Karpas-422 (cell line): ENCODE measurements around the gene KLHDC10. TPM values are rescaled to one million over a fixed set of nuclear protein-coding genes. Genes with fewer than 3 reads are reported as not detected.

Experiments
- DNase-seq: peaks from one replicate; pipeline ENCODE4 v3.0.0-alpha.2; 2015
- H2AFZ ChIP-seq: fragments of 200-600 bp; sonication (generic); 2 replicates; pipeline ENCODE4 v1.6.1; 2014; ENCODE audit warnings: antibody characterized with exemption, low read length, mixed read lengths
- H3K27ac ChIP-seq: fragments of 200-600 bp; sonication (generic); 2 replicates; pipeline ENCODE4 v1.5.1; 2014; ENCODE audit warnings: mild to moderate bottlenecking, low read length, moderate library complexity
- H3K27me3 ChIP-seq: fragments of 200-600 bp; sonication (generic); 2 replicates; pipeline ENCODE4 v1.6.1; 2014; ENCODE audit warnings: low read length, mixed read lengths
- H3K36me3 ChIP-seq: fragments of 200-600 bp; sonication (generic); 2 replicates; pipeline ENCODE4 v1.6.1; 2014; ENCODE audit warnings: low read length, mixed read lengths; ENCODE audit not compliant: insufficient read depth
- H3K4me1 ChIP-seq: fragments of 200-600 bp; sonication (generic); 2 replicates; pipeline ENCODE4 v1.6.1; 2014; ENCODE audit warnings: mild to moderate bottlenecking, low read length, mixed read lengths
- H3K4me2 ChIP-seq: fragments of 200-600 bp; sonication (generic); 2 replicates; pipeline ENCODE4 v1.6.1; 2014; ENCODE audit warnings: low read length, low read depth, mild to moderate bottlenecking; ENCODE audit not compliant: poor library complexity, severe bottlenecking
- H3K4me3 ChIP-seq: fragments of 200-600 bp; sonication (generic); 2 replicates; pipeline ENCODE4 v1.5.1; 2014; ENCODE audit warnings: mild to moderate bottlenecking, antibody characterized with exemption, low read length, mixed read lengths
- H3K79me2 ChIP-seq: fragments of 200-600 bp; sonication (generic); 2 replicates; pipeline ENCODE4 v1.6.1; 2014; ENCODE audit warnings: mild to moderate bottlenecking, low read length, mixed read lengths
- H3K9ac ChIP-seq: fragments of 200-600 bp; sonication (generic); 2 replicates; pipeline ENCODE4 v1.6.0; 2014; ENCODE audit warnings: low read length
- H3K9me2 ChIP-seq: fragments of 200-600 bp; sonication (generic), shearing (Covaris generic); replicated peaks from 2 replicates; pipeline ENCODE4 v1.6.0; 2014; ENCODE audit warnings: mild to moderate bottlenecking, low read length, moderate library complexity; ENCODE audit not compliant: insufficient read depth
- H3K9me3 ChIP-seq: fragments of 300-700, 200-600 bp; sonication (generic); 2 replicates; pipeline ENCODE4 v1.6.1; 2014; ENCODE audit warnings: low read length, mixed read lengths
- H4K20me1 ChIP-seq: fragments of 200-600 bp; sonication (generic); 2 replicates; pipeline ENCODE4 v1.6.1; 2014; ENCODE audit warnings: mild to moderate bottlenecking, antibody characterized with exemption, low read length, low read depth; ENCODE audit not compliant: insufficient read depth
- total RNA-seq: library from RNA; depleted of rRNA; stranded (reverse); fragments of >200 nt; shearing (Covaris generic); gene quantifications from 2 replicates; pipeline ENCODE4 v1.2.3, GENCODE V29; 2014; ENCODE audit warnings: low replicate concordance; rRNA removed

KLHDC10 gene
- 13.1 and 14.1 TPM in 2 replicates for total RNA-seq

DNA sequence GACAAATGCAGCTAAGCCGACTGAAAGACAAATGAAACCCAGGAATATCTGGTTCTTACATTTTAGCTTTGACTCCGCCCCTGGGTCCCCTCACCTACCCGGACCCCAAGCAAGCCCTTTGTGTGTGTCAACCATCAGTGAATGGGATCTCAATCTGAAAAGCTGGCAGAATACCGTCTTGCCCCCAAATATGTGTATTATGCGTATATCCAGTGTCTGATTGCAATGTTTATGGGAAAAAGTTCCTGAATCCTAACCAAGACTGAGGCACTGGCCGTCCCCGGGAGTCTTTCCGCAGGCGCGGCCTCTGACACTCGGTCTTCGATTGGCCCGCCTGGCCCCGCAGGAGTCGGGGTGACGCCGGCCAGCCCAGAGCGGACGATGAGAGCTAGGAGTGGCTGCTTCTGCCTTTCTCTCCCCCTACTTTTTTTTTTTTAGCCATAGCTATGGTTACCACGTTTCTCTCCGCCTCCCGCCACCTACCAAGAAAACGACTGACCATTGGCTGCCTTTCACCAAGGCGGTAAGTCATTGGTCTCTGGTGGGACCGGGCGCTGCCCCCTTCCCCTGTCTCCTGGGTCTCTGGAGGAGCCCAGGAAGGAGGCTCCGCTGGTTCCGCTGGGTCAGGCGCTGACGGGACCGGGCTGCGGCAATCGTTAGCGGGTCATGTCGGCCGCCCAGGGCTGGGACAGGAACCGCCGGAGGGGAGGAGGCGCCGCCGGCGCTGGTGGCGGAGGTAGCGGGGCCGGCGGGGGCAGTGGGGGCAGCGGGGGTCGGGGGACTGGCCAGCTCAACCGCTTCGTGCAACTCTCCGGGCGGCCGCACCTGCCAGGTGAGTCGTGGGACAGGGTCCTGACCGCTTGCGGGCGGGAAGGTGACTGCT, at the start of gene KLHDC10:
KLHDC10 (plus strand) TSS at position 557 of the 883 bp plus-strand sequence; CDS start at position 667, 110 bp downstream.
- DNase-seq: peak; percentile 99
- Histone ChIP-seq H4K20me1 (no peaks in the 10 kb centered on the region; the same call in 1 of the 2 replicates), H3K9ac (peak within 1 kb of the TSS; percentile 87), H2AFZ (peak within 1 kb of the TSS; percentile 94), H3K27me3 (no peaks in the 10 kb centered on the region), H3K4me1 (peaks cover 21% of the 10 kb centered on the region), H3K9me2 (no peaks in the 10 kb centered on the region), H3K4me2 (peak within 1 kb of the TSS; percentile 96), H3K36me3 (no peaks in the 10 kb centered on the region), H3K9me3 (no peaks in the 10 kb centered on the region), H3K27ac (peak within 1 kb of the TSS; percentile 32), H3K4me3 (peak within 1 kb of the TSS; percentile 97), H3K79me2 (peaks cover 48% of the 10 kb centered on the region)

- Histone ChIP-seq H3K4me2 (no peak overlapping the region), H3K9me2 (no peaks in the 10 kb centered on the region), H3K36me3 (peaks cover 21% of the 10 kb centered on the region), H3K4me1 (peaks cover 7% of the 10 kb centered on the region), H3K9ac (no peak overlapping the region), H2AFZ (no peak overlapping the region), H3K79me2 (no peaks in the 10 kb centered on the region), H4K20me1 (0 out of 2 replicates have a peak, but pooled peaks cover 3% of the 10 kb centered on the region), H3K27ac (no peak overlapping the region), H3K27me3 (no peaks in the 10 kb centered on the region), H3K4me3 (no peak overlapping the region), H3K9me3 (no peaks in the 10 kb centered on the region)
- no peak for DNase-seq
Observed at GRCh38 chr7:130021105-130021834, 49.1 kb upstream of the KLHDC10 start.

DNA sequence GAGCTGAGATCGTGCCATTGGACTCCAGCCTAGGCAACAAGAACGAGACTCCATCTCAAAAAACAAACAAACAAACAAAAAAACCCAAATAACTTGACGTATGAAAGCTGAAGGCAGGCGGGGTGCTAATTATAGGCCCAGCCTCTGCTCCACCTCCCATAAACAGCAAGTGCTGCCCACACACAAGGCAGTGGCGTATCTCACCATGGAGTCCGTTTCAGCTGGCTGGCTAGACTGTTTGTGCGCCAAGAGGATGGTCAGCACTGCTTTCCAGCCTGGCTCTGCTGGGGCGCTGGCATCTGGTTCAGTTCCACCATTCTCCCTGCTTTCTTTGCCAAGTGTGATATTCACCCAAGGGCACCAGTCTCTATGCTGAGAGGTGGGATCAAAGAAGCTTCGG, 48.2 kb upstream of the KLHDC10 start:
- Histone ChIP-seq H3K4me3 (no peak overlapping the region), H3K9me3 (no peaks in the 10 kb centered on the region), H3K9me2 (no peaks in the 10 kb centered on the region), H3K4me1 (peaks cover 6% of the 10 kb centered on the region; the same call in 1 of the 2 replicates), H3K27me3 (no peaks in the 10 kb centered on the region), H3K36me3 (peaks cover 23% of the 10 kb centered on the region), H4K20me1 (0 out of 2 replicates have a peak, but pooled peaks cover 3% of the 10 kb centered on the region), H2AFZ (no peak overlapping the region), H3K4me2 (no peak overlapping the region), H3K27ac (no peak overlapping the region), H3K79me2 (no peaks in the 10 kb centered on the region), H3K9ac (no peak overlapping the region)
- DNase-seq: no peak

DNA sequence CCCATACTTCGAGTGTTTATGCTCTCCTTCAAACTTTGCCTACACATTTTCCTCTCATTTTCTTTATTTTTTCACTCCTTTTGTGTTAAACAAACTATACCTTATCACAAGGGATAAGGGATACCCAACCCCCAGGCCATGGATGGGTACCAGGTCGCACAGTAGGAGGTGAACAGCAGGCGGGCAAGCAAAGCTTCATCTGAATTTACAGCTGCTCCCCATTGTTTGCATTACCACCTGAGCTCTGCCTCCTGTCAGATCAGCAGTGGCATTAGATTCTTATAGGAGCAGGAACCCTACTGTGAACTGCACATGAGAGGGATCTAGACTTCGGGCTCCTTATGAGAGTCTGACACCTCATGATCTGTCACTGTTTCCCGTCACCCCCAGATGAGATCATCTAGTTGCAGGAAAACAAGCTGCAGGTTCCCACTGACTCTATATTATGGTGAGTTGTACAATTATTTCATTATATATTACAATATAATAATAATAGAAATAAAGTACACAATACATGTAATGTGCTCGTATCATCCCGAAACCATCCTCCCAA, 47.6 kb upstream of the KLHDC10 start:
- peaks cover 22% of the 10 kb centered on the region for H3K36me3 ChIP-seq
- DNase-seq: no peak
- H3K9me3 ChIP-seq: no peaks in the 10 kb centered on the region
- no peak overlapping the region for H3K27ac ChIP-seq
- H2AFZ ChIP-seq: no peak overlapping the region
- H3K27me3 ChIP-seq: no peaks in the 10 kb centered on the region
- peaks cover 6% of the 10 kb centered on the region; the same call in 1 of the 2 replicates for H3K4me1 ChIP-seq
- no peaks in the 10 kb centered on the region for H3K79me2 ChIP-seq
- H3K9ac ChIP-seq: no peak overlapping the region
- no peak overlapping the region for H3K4me3 ChIP-seq
- H3K4me2 ChIP-seq: no peak overlapping the region
- H3K9me2 ChIP-seq: no peaks in the 10 kb centered on the region
- 0 out of 2 replicates have a peak, but pooled peaks cover 3% of the 10 kb centered on the region for H4K20me1 ChIP-seq

GRCh38 chr7:130024390-130024789, 45.9 kb upstream of the KLHDC10 start:
- Histone ChIP-seq H3K79me2 (no peaks in the 10 kb centered on the region), H2AFZ (no peak overlapping the region), H3K4me2 (no peak overlapping the region), H3K9me3 (no peaks in the 10 kb centered on the region), H3K27me3 (no peaks in the 10 kb centered on the region), H3K36me3 (peaks cover 19% of the 10 kb centered on the region), H3K27ac (no peak overlapping the region), H3K9ac (no peak overlapping the region), H3K4me1 (peaks cover 6% of the 10 kb centered on the region; the same call in 1 of the 2 replicates), H4K20me1 (0 out of 2 replicates have a peak, but pooled peaks cover 3% of the 10 kb centered on the region), H3K9me2 (no peaks in the 10 kb centered on the region), H3K4me3 (no peak overlapping the region)
- DNase-seq: no peak

GRCh38 chr7:130032698-130033097, 37.6 kb upstream of the KLHDC10 start:
- no peak overlapping the region for H3K4me2 ChIP-seq
- no peaks in the 10 kb centered on the region for H4K20me1 ChIP-seq
- no peaks in the 10 kb centered on the region for H3K9me3 ChIP-seq
- no peak overlapping the region for H3K9ac ChIP-seq
- no peaks in the 10 kb centered on the region for H3K4me1 ChIP-seq
- H3K36me3 ChIP-seq: peaks cover 11% of the 10 kb centered on the region; the same call in 1 of the 2 replicates
- no peak overlapping the region for H3K4me3 ChIP-seq
- DNase-seq: no peak
- no peaks in the 10 kb centered on the region for H3K27me3 ChIP-seq
- no peak overlapping the region for H3K27ac ChIP-seq
- no peaks in the 10 kb centered on the region for H3K9me2 ChIP-seq
- H3K79me2 ChIP-seq: no peaks in the 10 kb centered on the region
- no peak overlapping the region for H2AFZ ChIP-seq

DNA sequence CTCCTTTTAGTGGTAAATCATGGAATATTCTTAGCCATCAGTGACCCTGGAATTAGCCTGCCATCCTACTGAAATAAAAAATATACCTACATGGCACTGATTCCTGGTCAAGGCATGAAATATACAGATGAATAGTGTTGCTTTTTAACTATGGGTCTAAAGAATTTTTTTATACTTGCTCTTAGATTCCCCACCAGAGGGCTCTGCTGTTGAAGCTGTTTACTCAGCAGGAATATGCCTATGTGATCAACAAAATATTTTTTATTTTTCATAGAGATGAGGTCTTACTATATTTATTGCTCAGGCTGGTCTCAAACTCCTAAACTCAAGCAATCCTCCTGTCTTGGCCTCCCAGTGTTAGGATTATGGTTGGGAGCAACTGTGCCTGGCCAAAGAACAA, 32.6 kb upstream of the KLHDC10 start:
- Histone ChIP-seq H4K20me1 (no peaks in the 10 kb centered on the region), H3K79me2 (no peaks in the 10 kb centered on the region), H3K4me1 (no peaks in the 10 kb centered on the region), H3K4me2 (no peak overlapping the region), H2AFZ (no peak overlapping the region), H3K9ac (no peak overlapping the region), H3K36me3 (peaks cover 11% of the 10 kb centered on the region), H3K9me2 (no peaks in the 10 kb centered on the region), H3K27ac (no peak overlapping the region), H3K4me3 (no peak overlapping the region), H3K9me3 (no peaks in the 10 kb centered on the region), H3K27me3 (no peaks in the 10 kb centered on the region)
- peak; percentile 45 for DNase-seq

- peaks cover 25% of the 10 kb centered on the region for H3K36me3 ChIP-seq
- no peaks in the 10 kb centered on the region for H3K9me3 ChIP-seq
- no peaks in the 10 kb centered on the region for H3K9me2 ChIP-seq
- H2AFZ ChIP-seq: no peak overlapping the region
- H3K27ac ChIP-seq: no peak overlapping the region
- H3K79me2 ChIP-seq: peaks cover 9% of the 10 kb centered on the region
- no peak overlapping the region for H3K4me3 ChIP-seq
- H3K9ac ChIP-seq: no peak overlapping the region
- no peak overlapping the region for H3K4me2 ChIP-seq
- no peaks in the 10 kb centered on the region for H3K27me3 ChIP-seq
- H3K4me1 ChIP-seq: no peaks in the 10 kb centered on the region
- DNase-seq: no peak
- no peaks in the 10 kb centered on the region for H4K20me1 ChIP-seq
Observed at GRCh38 chr7:130040576-130040975, 29.8 kb upstream of the KLHDC10 start.
